ENCODE measurements around the gene INSRR.

INSRR gene

GRCh38 chr1:156848461-156849150 is 10.3 kb downstream of the INSRR start:
- Histone ChIP-seq H3K4me2 (ENCODE audit: low read length) (peak overlapping the region; percentile 20), H3K79me1 (ENCODE audit: low read length) (no peaks in the 10 kb centered on the region), H2BK12ac (ENCODE audit: low read length) (no peak overlapping the region), H3K14ac (ENCODE audit: low read length) (no peak overlapping the region), H3K27ac (ENCODE audit: low read depth, low read length) (no peak overlapping the region), H3K4ac (ENCODE audit: low read depth, low read length) (no peak overlapping the region), H3K27me3 (ENCODE audit: insufficient read depth, low read length) (peaks cover 55% of the 10 kb centered on the region), H2AFZ (ENCODE audit: insufficient read depth, low read length, poor library complexity) (no peak overlapping the region), H3K36me3 (ENCODE audit: control insufficient read depth in 1 of 2, insufficient read depth in 2 of 2, low read length in 2 of 2) (no peaks in the 10 kb centered on the region), H3K9ac (ENCODE audit: low read length) (no peak overlapping the region), H2AK5ac (ENCODE audit: low read length) (no peak overlapping the region), H3K4me3 (ENCODE audit: low read depth, low read length) (no peak overlapping the region), H3K79me2 (ENCODE audit: control insufficient read depth, insufficient read depth, low read length, poor library complexity) (no peaks in the 10 kb centered on the region), H3K18ac (ENCODE audit: low read length) (no peak overlapping the region), H4K8ac (ENCODE audit: low read depth, low read length) (no peak overlapping the region), H2BK5ac (ENCODE audit: low read depth, low read length, poor library complexity) (no peak overlapping the region), H4K12ac (ENCODE audit: low read depth, low read length) (no peak overlapping the region), H3K23ac (ENCODE audit: low read length) (no peak overlapping the region), H4K91ac (ENCODE audit: low read depth, low read length) (no peak overlapping the region), H2BK120ac (ENCODE audit: insufficient read depth, low read length, poor library complexity) (no peak overlapping the region), H3K4me1 (ENCODE audit: control insufficient read depth in 1 of 2, insufficient read depth in 2 of 2, low read length in 2 of 2) (peaks cover 3% of the 10 kb centered on the region in 2 experiments), H3K9me3 (ENCODE audit: insufficient read depth, low read depth, low read length) (peaks cover 13% of the 10 kb centered on the region)
- WGBS (ENCODE audit: extremely low coverage, insufficient coverage, insufficient read length): no CpG with 5 or more reads among the region's 36 CpGs
- DNase-seq: peak; percentile 6 to 42

GRCh38 chr1:156847591-156848460 is 11.1 kb downstream of the INSRR start:
- Histone ChIP-seq H3K23ac (ENCODE audit: low read length) (no peak overlapping the region), H3K4me2 (ENCODE audit: low read length) (no peak overlapping the region), H2BK5ac (ENCODE audit: low read depth, low read length, poor library complexity) (no peak overlapping the region), H3K27ac (ENCODE audit: low read depth, low read length) (no peak overlapping the region), H2BK120ac (ENCODE audit: insufficient read depth, low read length, poor library complexity) (no peak overlapping the region), H4K91ac (ENCODE audit: low read depth, low read length) (no peak overlapping the region), H4K12ac (ENCODE audit: low read depth, low read length) (no peak overlapping the region), H3K9ac (ENCODE audit: low read length) (no peak overlapping the region), H3K36me3 (ENCODE audit: control insufficient read depth in 1 of 2, insufficient read depth in 2 of 2, low read length in 2 of 2) (no peaks in the 10 kb centered on the region), H3K18ac (ENCODE audit: low read length) (no peak overlapping the region), H3K14ac (ENCODE audit: low read length) (no peak overlapping the region), H3K4me1 (ENCODE audit: control insufficient read depth in 1 of 2, insufficient read depth in 2 of 2, low read length in 2 of 2) (peaks cover 3% of the 10 kb centered on the region in 2 experiments), H3K4me3 (ENCODE audit: low read depth, low read length) (no peak overlapping the region), H3K27me3 (ENCODE audit: insufficient read depth, low read length) (peaks cover 62% of the 10 kb centered on the region), H4K8ac (ENCODE audit: low read depth, low read length) (no peak overlapping the region), H2BK12ac (ENCODE audit: low read length) (no peak overlapping the region), H3K79me2 (ENCODE audit: control insufficient read depth, insufficient read depth, low read length, poor library complexity) (no peaks in the 10 kb centered on the region), H3K9me3 (ENCODE audit: insufficient read depth, low read depth, low read length) (peaks cover 12% of the 10 kb centered on the region), H3K4ac (ENCODE audit: low read depth, low read length) (no peak overlapping the region), H2AFZ (ENCODE audit: insufficient read depth, low read length, poor library complexity) (no peak overlapping the region), H3K79me1 (ENCODE audit: low read length) (no peaks in the 10 kb centered on the region), H2AK5ac (ENCODE audit: low read length) (no peak overlapping the region)
- no CpG with 5 or more reads among the region's 7 CpGs for WGBS (ENCODE audit: extremely low coverage, insufficient coverage, insufficient read length)
- no peak for DNase-seq

DNA sequence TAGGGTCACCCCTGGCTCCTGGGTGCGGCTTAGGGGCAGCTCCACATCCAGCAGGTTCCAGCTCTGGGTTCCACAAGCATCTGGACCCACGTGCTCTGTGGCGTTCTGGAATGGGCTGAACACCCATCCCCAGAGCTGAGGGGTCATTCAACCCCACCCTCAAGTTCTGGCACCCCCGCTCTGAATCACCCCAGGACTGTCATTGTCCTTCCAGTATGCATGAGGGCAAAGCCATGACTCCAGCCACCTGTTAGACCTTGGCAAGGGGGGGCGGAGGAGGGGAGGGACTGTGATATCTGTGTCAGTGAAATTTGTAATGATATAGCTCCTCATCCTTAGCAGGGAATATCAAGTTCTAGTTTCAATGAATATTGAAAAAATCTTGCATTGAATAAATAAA is 12.3 kb downstream of the INSRR start:
- Histone ChIP-seq H4K12ac (ENCODE audit: low read depth, low read length) (no peak overlapping the region), H2BK120ac (ENCODE audit: insufficient read depth, low read length, poor library complexity) (no peak overlapping the region)

DNA sequence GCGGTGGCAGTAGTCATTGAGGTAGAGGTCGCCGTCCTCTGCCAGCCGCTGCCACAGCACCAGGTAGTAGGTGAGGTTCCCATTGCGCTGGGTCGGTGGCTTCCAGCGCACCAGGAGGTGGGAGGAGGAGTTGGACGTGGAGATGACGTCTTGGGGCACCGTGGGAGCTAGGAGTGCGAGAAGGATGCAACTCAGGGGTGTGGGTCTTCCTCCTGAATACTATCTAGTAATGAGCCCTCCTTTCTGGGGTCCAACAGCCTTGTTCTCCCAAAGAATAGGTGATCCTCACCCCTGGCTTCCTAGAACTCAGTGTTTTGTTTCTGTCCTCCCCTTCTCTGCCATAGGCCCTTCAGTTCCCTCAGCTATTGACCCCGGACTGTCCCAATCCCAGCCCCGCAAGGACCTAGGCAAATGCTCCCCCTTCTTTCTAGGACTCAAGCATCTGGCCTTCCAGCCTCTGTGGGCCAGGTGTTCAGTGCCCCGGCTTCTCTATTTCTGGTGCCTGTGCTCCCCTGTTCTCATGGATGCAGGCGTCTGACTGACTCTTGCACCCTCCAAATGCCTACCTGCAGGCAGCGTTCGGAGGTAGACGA is 12.9 kb downstream of the INSRR start:
- Histone ChIP-seq H3K27ac (ENCODE audit: low read depth, low read length) (no peak overlapping the region), H2BK5ac (ENCODE audit: low read depth, low read length, poor library complexity) (no peak overlapping the region), H2AFZ (ENCODE audit: insufficient read depth, low read length, poor library complexity) (no peak overlapping the region), H3K23ac (ENCODE audit: low read length) (no peak overlapping the region), H3K18ac (ENCODE audit: low read length) (no peak overlapping the region), H2AK5ac (ENCODE audit: low read length) (no peak overlapping the region), H3K4me2 (ENCODE audit: low read length) (no peak overlapping the region), H2BK120ac (ENCODE audit: insufficient read depth, low read length, poor library complexity) (no peak overlapping the region), H4K91ac (ENCODE audit: low read depth, low read length) (no peak overlapping the region), H3K79me2 (ENCODE audit: control insufficient read depth, insufficient read depth, low read length, poor library complexity) (no peaks in the 10 kb centered on the region), H3K9me3 (ENCODE audit: insufficient read depth, low read depth, low read length) (peaks cover 12% of the 10 kb centered on the region), H3K36me3 (ENCODE audit: control insufficient read depth in 1 of 2, insufficient read depth in 2 of 2, low read length in 2 of 2) (no peaks in the 10 kb centered on the region), H3K4me3 (ENCODE audit: low read depth, low read length) (no peak overlapping the region), H3K4me1 (ENCODE audit: control insufficient read depth in 1 of 2, insufficient read depth in 2 of 2, low read length in 2 of 2) (peaks cover 3% of the 10 kb centered on the region in 2 experiments), H3K9ac (ENCODE audit: low read length) (no peak overlapping the region), H3K27me3 (ENCODE audit: insufficient read depth, low read length) (peaks cover 62% of the 10 kb centered on the region), H4K12ac (ENCODE audit: low read depth, low read length) (no peak overlapping the region), H2BK12ac (ENCODE audit: low read length) (no peak overlapping the region), H4K8ac (ENCODE audit: low read depth, low read length) (no peak overlapping the region), H3K14ac (ENCODE audit: low read length) (no peak overlapping the region), H3K79me1 (ENCODE audit: low read length) (no peaks in the 10 kb centered on the region), H3K4ac (ENCODE audit: low read depth, low read length) (no peak overlapping the region)
- no CpG with 5 or more reads among the region's 18 CpGs for WGBS (ENCODE audit: extremely low coverage, insufficient coverage, insufficient read length)
- DNase-seq: no peak

More for the DNA sequence above, 12.3 kb downstream of the INSRR start:
- Histone ChIP-seq H3K18ac (ENCODE audit: low read length) (no peak overlapping the region), H3K23ac (ENCODE audit: low read length) (no peak overlapping the region), H3K4me2 (ENCODE audit: low read length) (no peak overlapping the region), H3K36me3 (ENCODE audit: control insufficient read depth in 1 of 2, insufficient read depth in 2 of 2, low read length in 2 of 2) (no peaks in the 10 kb centered on the region), H4K91ac (ENCODE audit: low read depth, low read length) (no peak overlapping the region), H3K27me3 (ENCODE audit: insufficient read depth, low read length) (peaks cover 62% of the 10 kb centered on the region), H3K4me1 (ENCODE audit: control insufficient read depth in 1 of 2, insufficient read depth in 2 of 2, low read length in 2 of 2) (peaks cover 3% of the 10 kb centered on the region in 2 experiments), H3K79me2 (ENCODE audit: control insufficient read depth, insufficient read depth, low read length, poor library complexity) (no peaks in the 10 kb centered on the region), H3K79me1 (ENCODE audit: low read length) (no peaks in the 10 kb centered on the region), H2BK12ac (ENCODE audit: low read length) (no peak overlapping the region), H2BK5ac (ENCODE audit: low read depth, low read length, poor library complexity) (no peak overlapping the region), H2AFZ (ENCODE audit: insufficient read depth, low read length, poor library complexity) (no peak overlapping the region), H2AK5ac (ENCODE audit: low read length) (no peak overlapping the region), H4K8ac (ENCODE audit: low read depth, low read length) (no peak overlapping the region), H3K14ac (ENCODE audit: low read length) (no peak overlapping the region), H3K4ac (ENCODE audit: low read depth, low read length) (no peak overlapping the region), H3K9me3 (ENCODE audit: insufficient read depth, low read depth, low read length) (peaks cover 12% of the 10 kb centered on the region), H3K27ac (ENCODE audit: low read depth, low read length) (no peak overlapping the region), H3K9ac (ENCODE audit: low read length) (no peak overlapping the region), H3K4me3 (ENCODE audit: low read depth, low read length) (no peak overlapping the region)
- no CpG with 5 or more reads among the region's 5 CpGs for WGBS (ENCODE audit: extremely low coverage, insufficient coverage, insufficient read length)
- no peak for DNase-seq

All from trophoblast cell (in vitro differentiated cells and primary cell).